ENCODE data around the gene HAO1.

- no peak for TF ChIP-seq MYPOP (CRISPR knock-in tag; IDR thresholded peaks at IDR 0.05)
- TF ChIP-seq TAF1 (CRISPR knock-in tag; IDR thresholded peaks at IDR 0.05): no peak
- no peak for TF ChIP-seq EZH2 (conservative IDR thresholded peaks at IDR 0.05; ENCODE audit: low read depth, low read length)
- TF ChIP-seq POLR2A (IDR thresholded peaks at IDR 0.05; ENCODE audit: insufficient read depth in 1 of 2, low read depth in 2 of 2, low read length in 2 of 2): no peak
- TF ChIP-seq ZNF530 (CRISPR knock-in tag; IDR thresholded peaks at IDR 0.05; ENCODE audit: low read depth): no peak
- TF ChIP-seq GATA4 (IDR thresholded peaks at IDR 0.05; ENCODE audit: borderline replicate concordance, low read depth): no peak
Observed at GRCh38 chr20:7985916-7986315, 45.7 kb upstream of the HAO1 start.
